ENCODE results near the gene PLPP4. TPM values are rescaled to one million over a fixed set of nuclear protein-coding genes. Genes with fewer than 3 reads are reported as not detected.

PLPP4 gene
- polyA plus RNA-seq, 1 donor from 2014 or later: 4.4 TPM

GRCh38 chr10:120474956-120475355, 17.9 kb downstream of the PLPP4 start:
- Histone ChIP-seq H3K27me3 (ENCODE audit: insufficient read depth, low read depth, low read length) (no peaks in the 10 kb centered on the region), H3K9me3 (ENCODE audit: low read length) (no peaks in the 10 kb centered on the region), H3K79me2 (replicated peaks; ENCODE audit: insufficient read depth, low read length) (no peaks in the 10 kb centered on the region), H4K20me1 (ENCODE audit: insufficient read depth) (no peaks in the 10 kb centered on the region), H3K4me2 (ENCODE audit: low read length) (no peak overlapping the region), H3K36me3 (ENCODE audit: insufficient read depth, low read length) (no peaks in the 10 kb centered on the region), H2AFZ (ENCODE audit: low read depth, low read length) (no peak overlapping the region), H3K27ac (ENCODE audit: low read length) (no peak overlapping the region), H3K4me3 (ENCODE audit: low read length) (no peak overlapping the region), H3K9ac (ENCODE audit: low read length) (no peak overlapping the region), H3K9me2 (ENCODE audit: insufficient read depth, low read length) (no peaks in the 10 kb centered on the region), H3F3A (ENCODE audit: insufficient read depth, low read length, poor library complexity, severe bottlenecking) (no peaks in the 10 kb centered on the region)
- TF ChIP-seq MXI1 (conservative IDR thresholded peaks at IDR 0.05; ENCODE audit: poor library complexity, severe bottlenecking) (no peak), EP300 (conservative IDR thresholded peaks at IDR 0.05; ENCODE audit: poor library complexity, severe bottlenecking) (no peak), RAD21 (conservative IDR thresholded peaks at IDR 0.05) (no peak), REST (IDR thresholded peaks at IDR 0.05; ENCODE audit: borderline replicate concordance) (no peak)

- H3K79me2 ChIP-seq (replicated peaks; ENCODE audit: insufficient read depth, low read length): no peaks in the 10 kb centered on the region
- no peak overlapping the region for H3K9ac ChIP-seq (ENCODE audit: low read length)
- no peak overlapping the region for H2AFZ ChIP-seq (ENCODE audit: low read depth, low read length)
- no peak overlapping the region for H3K4me2 ChIP-seq (ENCODE audit: low read length)
- no peaks in the 10 kb centered on the region for H3K36me3 ChIP-seq (ENCODE audit: insufficient read depth, low read length)
- TF ChIP-seq CTCF (IDR thresholded peaks at IDR 0.05; ENCODE audit: poor library complexity, severe bottlenecking): no peak
- no peak for TF ChIP-seq REST (IDR thresholded peaks at IDR 0.05; ENCODE audit: borderline replicate concordance)
- TF ChIP-seq RAD21 (conservative IDR thresholded peaks at IDR 0.05): no peak
- TF ChIP-seq MXI1 (conservative IDR thresholded peaks at IDR 0.05; ENCODE audit: poor library complexity, severe bottlenecking): no peak
- no peak for TF ChIP-seq EZH2 (IDR thresholded peaks at IDR 0.05; ENCODE audit: borderline replicate concordance, insufficient read depth, low read length, poor library complexity, severe bottlenecking)
- TF ChIP-seq TAF1 (IDR thresholded peaks at IDR 0.05; ENCODE audit: low read depth): no peak
- TF ChIP-seq POLR2AphosphoS5 (IDR thresholded peaks at IDR 0.05): no peak
- TF ChIP-seq SMC3 (conservative IDR thresholded peaks at IDR 0.05; ENCODE audit: poor library complexity): no peak
- TF ChIP-seq EP300 (conservative IDR thresholded peaks at IDR 0.05; ENCODE audit: poor library complexity, severe bottlenecking): no peak
- H3K27ac ChIP-seq (ENCODE audit: low read length): no peak overlapping the region
- no peaks in the 10 kb centered on the region for H3K9me2 ChIP-seq (ENCODE audit: insufficient read depth, low read length)
- no peaks in the 10 kb centered on the region for H3K27me3 ChIP-seq (ENCODE audit: insufficient read depth, low read depth, low read length)
- no peaks in the 10 kb centered on the region for H4K20me1 ChIP-seq (ENCODE audit: insufficient read depth)
- no peaks in the 10 kb centered on the region for H3F3A ChIP-seq (ENCODE audit: insufficient read depth, low read length, poor library complexity, severe bottlenecking)
- no peak overlapping the region for H3K4me3 ChIP-seq (ENCODE audit: low read length)
- H3K9me3 ChIP-seq (ENCODE audit: low read length): no peaks in the 10 kb centered on the region
Measured at GRCh38 chr10:120475844-120476791, 19.1 kb downstream of the PLPP4 start.

Data from neural cell (in vitro differentiated cells).